IMR-90 (cell line): ENCODE data around the gene COL18A1. TPM values are rescaled to one million over a fixed set of nuclear protein-coding genes. Genes with fewer than 3 reads are reported as not detected.

Source experiments
- MAZ ChIP-seq: IDR thresholded peaks from 2 replicates; pipeline ENCODE4 v1.6.1; 2012; ENCODE audit warnings: low read depth, mild to moderate bottlenecking, low read length, improper control_type of control experiment, moderate library complexity, borderline replicate concordance
- RAD21 ChIP-seq: IDR thresholded peaks from 2 replicates; pipeline ENCODE4 v1.6.1; 2012; ENCODE audit warnings: low read length, improper control_type of control experiment
- RFX5 ChIP-seq: IDR thresholded peaks from 2 replicates; pipeline ENCODE4 v1.8.0; 2012; ENCODE audit warnings: low read depth, mild to moderate bottlenecking, low read length, moderate library complexity
- polyA plus RNA-seq, 3 experiments: library from polyadenylated mRNA; depleted of rRNA; stranded (reverse); fragments of >200 nt; gene quantifications; 2 replicates each; pipeline ENCODE4 v1.2.3, GENCODE V29; 2012; ENCODE audit warnings: low replicate concordance in 1 of 3
- total RNA-seq: library from RNA; depleted of rRNA; stranded (reverse); fragments of >200 nt; gene quantifications from 2 replicates; pipeline ENCODE4 v1.2.3, GENCODE V29; 2012
- TF ChIP-seq, protein P1 (sequence below): conservative IDR thresholded peaks from 2 replicates; pipeline ENCODE4 v1.5.1; 2012; ENCODE audit warnings: mild to moderate bottlenecking, low read depth, low read length, improper control_type of control experiment

COL18A1 gene
- total and polyA plus RNA-seq, 2 of the 4 experiments (the other 2 are of a cell fraction): 4.3 to 46.7 TPM

DNA sequence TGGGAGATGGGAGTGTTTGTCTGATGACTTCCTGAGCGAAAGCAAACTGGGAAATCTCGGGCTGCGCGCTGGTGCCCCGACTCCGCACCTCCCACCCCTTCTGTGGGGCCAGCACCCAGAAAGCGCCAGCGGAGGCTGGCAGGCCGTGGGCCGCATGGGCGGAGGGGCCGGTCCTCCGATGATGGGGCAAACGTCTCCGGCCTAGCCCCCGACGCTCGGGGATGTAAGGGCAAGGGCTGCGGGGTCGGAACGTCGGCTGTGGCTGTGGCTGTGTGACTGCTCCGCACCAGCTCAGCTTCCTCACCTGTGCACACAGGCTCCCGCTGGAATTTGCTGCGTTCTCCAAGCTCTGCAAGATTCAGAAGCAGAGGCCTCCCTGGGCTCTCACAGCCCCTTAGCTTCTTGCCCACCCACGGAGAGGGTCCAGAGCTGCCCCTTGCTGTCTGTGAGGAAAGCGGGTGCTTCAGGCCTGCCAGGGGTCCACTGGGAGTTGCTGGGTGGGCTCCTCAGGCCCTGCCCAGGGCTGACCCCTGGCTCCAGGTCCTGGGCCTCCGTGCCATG, 35.0 kb downstream of the COL18A1 start (continued):
- TF ChIP-seq, protein P1, sequence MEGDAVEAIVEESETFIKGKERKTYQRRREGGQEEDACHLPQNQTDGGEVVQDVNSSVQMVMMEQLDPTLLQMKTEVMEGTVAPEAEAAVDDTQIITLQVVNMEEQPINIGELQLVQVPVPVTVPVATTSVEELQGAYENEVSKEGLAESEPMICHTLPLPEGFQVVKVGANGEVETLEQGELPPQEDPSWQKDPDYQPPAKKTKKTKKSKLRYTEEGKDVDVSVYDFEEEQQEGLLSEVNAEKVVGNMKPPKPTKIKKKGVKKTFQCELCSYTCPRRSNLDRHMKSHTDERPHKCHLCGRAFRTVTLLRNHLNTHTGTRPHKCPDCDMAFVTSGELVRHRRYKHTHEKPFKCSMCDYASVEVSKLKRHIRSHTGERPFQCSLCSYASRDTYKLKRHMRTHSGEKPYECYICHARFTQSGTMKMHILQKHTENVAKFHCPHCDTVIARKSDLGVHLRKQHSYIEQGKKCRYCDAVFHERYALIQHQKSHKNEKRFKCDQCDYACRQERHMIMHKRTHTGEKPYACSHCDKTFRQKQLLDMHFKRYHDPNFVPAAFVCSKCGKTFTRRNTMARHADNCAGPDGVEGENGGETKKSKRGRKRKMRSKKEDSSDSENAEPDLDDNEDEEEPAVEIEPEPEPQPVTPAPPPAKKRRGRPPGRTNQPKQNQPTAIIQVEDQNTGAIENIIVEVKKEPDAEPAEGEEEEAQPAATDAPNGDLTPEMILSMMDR: no peak
- TF ChIP-seq MAZ: no peak
- no peak for TF ChIP-seq RAD21
- TF ChIP-seq RFX5: no peak
